Heart left ventricle (tissue), 13 donors: ENCODE data around the gene CHID1.

Source experiments
- POLR2A ChIP-seq, 2 donors: fragments of 450-650 bp; IDR thresholded peaks; one replicate each; pipeline ENCODE4 v1.6.1; 2017; ENCODE audit warnings: antibody characterized with exemption in 2 of 2, mild to moderate bottlenecking in 2 of 2, moderate library complexity in 2 of 2
- TF ChIP-seq, protein P1 (sequence below), 12 donors: fragments of 200-600 bp; sonication (generic) in 4 of 12; IDR thresholded peaks; one replicate each; pipeline versions ENCODE4 v1.5.0 to v1.8.0; 2018 to 2022; ENCODE audit warnings: antibody characterized with exemption in 12 of 12, mild to moderate bottlenecking in 5 of 12
- donor health status: ischemic (EF 13 %, LVEDD 7.1; RV severe dilation, severe dysfunction).
- donor health status: DM: no; HTN: yes; CAD: no.
- donor health status: DM: no; HTN: no; CAD: no.
- donor health status: ischemic (EF 25% LVEDD 6.9; RV normal size, moderate dysfunction).
- donor health status: ischemic (EF 25% LVEDD 5.7; RV mildly dilated, moderate dysfunction).
- donor health status: ischemic (EF 35%, LVEDD 5.7; RV mildly dilated, moderate dysfunction).
- donor health status: nonischemic (EF 11% LVEDD 7.7; RV severe dilation, severe dysfunction).
- donor health status: DM: yes; HTN: yes; CAD: no.
- donor health status: PGD.
- donor health status: ischemic (EF 29% LVEDD 5.4; RV normal size, mild dysfunction).
- donor health status: nonischemic (EF 23%, LVEDD 6.1; RV moderate dilation, normal function).

DNA sequence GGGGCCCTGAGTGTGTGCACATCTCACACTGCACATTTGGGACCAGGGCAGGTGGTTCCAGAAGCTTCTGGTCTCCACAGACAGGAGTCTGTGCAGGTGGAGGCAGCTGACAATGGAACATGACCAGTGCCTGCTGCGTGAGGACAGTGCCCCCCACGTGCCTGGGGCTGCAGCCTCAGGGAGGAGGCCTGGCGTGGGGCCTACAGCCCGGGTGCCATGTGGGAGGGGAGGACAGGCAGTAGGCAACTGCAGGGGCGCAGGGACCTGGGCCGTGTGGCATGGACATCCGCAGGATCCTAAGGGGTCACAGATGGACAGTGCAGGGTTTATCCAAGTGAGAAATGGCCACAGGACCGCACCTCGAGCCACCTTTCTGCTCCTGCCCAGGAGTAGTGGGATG lies 39.1 kb downstream of the CHID1 start:
- TF ChIP-seq, protein P1, sequence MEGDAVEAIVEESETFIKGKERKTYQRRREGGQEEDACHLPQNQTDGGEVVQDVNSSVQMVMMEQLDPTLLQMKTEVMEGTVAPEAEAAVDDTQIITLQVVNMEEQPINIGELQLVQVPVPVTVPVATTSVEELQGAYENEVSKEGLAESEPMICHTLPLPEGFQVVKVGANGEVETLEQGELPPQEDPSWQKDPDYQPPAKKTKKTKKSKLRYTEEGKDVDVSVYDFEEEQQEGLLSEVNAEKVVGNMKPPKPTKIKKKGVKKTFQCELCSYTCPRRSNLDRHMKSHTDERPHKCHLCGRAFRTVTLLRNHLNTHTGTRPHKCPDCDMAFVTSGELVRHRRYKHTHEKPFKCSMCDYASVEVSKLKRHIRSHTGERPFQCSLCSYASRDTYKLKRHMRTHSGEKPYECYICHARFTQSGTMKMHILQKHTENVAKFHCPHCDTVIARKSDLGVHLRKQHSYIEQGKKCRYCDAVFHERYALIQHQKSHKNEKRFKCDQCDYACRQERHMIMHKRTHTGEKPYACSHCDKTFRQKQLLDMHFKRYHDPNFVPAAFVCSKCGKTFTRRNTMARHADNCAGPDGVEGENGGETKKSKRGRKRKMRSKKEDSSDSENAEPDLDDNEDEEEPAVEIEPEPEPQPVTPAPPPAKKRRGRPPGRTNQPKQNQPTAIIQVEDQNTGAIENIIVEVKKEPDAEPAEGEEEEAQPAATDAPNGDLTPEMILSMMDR (IDR thresholded peaks at IDR 0.05), result no peak
- TF ChIP-seq POLR2A (IDR thresholded peaks at IDR 0.05), result no peak
